GM12865 (cell line): ENCODE data around the gene DEFB131B.
"Not testable (repeated sequence)": the region's sequence is repeated elsewhere in the genome, so short reads cannot be mapped to it uniquely, and the experiment has no call there.

Experiments used
- DNase-seq: peaks from one replicate; pipeline ENCODE4 v3.0.0; 2010; ENCODE audit warnings: low read depth
- H3K4me3 ChIP-seq: 2 replicates; pipeline ENCODE4 v1.5.1; 2011; ENCODE audit warnings: mild to moderate bottlenecking, low read depth, low read length, control low read depth
- TF ChIP-seq, protein P1 (sequence below): IDR thresholded peaks from 2 replicates; pipeline ENCODE4 v1.5.1; 2011; ENCODE audit warnings: low read length, control low read depth, low read depth, inconsistent platforms; ENCODE audit not compliant: insufficient read depth; ENCODE audit errors: missing control alignments

The DEFB131B gene, protein sequence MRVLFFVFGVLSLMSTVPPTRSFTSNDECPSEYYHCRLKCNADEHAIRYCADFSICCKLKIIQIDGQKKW

GRCh38 chr11:71878059-71878458 is at the start of gene DEFB131B:
Gene DEFB131B, plus strand, starts transcription at chr11:71878453. Its CDS starts 0 bp downstream, at chr11:71878453.
- not testable (repeated sequence) for DNase-seq, H3K4me3 ChIP-seq

DNA sequence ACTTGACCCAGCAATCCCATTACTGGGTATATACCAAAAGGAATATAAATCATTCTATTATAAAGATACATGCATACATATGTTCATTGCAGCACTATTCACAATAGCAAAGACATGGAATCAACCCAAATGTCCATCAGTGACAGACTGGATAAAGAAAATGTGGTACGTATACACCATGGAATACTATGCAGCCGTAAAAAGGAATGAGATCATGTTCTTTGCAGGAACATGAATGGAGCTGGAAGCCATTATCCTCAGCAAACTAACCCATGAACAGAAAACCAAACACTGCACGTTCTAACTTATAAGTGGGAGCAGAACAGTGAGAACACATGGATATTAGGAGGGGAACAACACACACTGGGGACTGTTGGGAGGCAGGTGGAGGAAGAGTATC is 49.0 kb upstream of the DEFB131B start:
- DNase-seq, H3K4me3 ChIP-seq: not testable (repeated sequence)

GRCh38 chr11:71829686-71830085 is 48.6 kb upstream of the DEFB131B start:
- peak; percentile 59 for DNase-seq
- H3K4me3 ChIP-seq, result not testable (repeated sequence)

- DNase-seq, H3K4me3 ChIP-seq: not testable (repeated sequence)
Measured at GRCh38 chr11:71832811-71833210, 45.4 kb upstream of the DEFB131B start, which contains the start of gene DEFB108B. Gene DEFB108B, plus strand, starts transcription at chr11:71833200. Its CDS starts 0 bp downstream, at chr11:71833200.

GRCh38 chr11:71842720-71843119 is 35.5 kb upstream of the DEFB131B start:
- not testable (repeated sequence) for H3K4me3 ChIP-seq, DNase-seq

- H3K4me3 ChIP-seq, DNase-seq: not testable (repeated sequence)
Measured at GRCh38 chr11:71843355-71843754, 34.9 kb upstream of the DEFB131B start.

DNA sequence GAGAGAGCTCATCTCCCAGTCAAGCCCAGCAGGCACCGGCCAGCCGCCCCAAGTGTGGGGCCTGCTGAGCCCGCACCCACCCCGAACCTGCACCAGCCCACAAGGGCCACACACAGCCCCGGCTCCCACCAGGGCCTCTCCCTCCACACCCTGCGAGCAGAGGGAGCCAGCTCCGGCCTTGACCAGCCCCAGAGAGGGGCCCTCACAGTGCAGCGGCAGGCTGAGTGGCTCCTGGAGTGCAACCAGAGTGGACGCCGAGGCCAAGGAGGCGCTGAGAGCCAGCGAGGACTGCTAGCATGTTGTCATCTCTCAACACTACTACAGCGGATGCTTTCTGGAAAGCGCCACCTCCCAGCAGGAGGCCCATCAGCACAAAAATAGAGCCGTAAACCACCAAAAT is 34.4 kb upstream of the DEFB131B start:
- TF ChIP-seq, protein P1, sequence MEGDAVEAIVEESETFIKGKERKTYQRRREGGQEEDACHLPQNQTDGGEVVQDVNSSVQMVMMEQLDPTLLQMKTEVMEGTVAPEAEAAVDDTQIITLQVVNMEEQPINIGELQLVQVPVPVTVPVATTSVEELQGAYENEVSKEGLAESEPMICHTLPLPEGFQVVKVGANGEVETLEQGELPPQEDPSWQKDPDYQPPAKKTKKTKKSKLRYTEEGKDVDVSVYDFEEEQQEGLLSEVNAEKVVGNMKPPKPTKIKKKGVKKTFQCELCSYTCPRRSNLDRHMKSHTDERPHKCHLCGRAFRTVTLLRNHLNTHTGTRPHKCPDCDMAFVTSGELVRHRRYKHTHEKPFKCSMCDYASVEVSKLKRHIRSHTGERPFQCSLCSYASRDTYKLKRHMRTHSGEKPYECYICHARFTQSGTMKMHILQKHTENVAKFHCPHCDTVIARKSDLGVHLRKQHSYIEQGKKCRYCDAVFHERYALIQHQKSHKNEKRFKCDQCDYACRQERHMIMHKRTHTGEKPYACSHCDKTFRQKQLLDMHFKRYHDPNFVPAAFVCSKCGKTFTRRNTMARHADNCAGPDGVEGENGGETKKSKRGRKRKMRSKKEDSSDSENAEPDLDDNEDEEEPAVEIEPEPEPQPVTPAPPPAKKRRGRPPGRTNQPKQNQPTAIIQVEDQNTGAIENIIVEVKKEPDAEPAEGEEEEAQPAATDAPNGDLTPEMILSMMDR, result no peak
- no peak for DNase-seq
- H3K4me3 ChIP-seq, result no peak overlapping the region

- H3K4me3 ChIP-seq, DNase-seq: not testable (repeated sequence)
Measured at GRCh38 chr11:71853895-71854294, 24.4 kb upstream of the DEFB131B start.

GRCh38 chr11:71855880-71856279 is 22.4 kb upstream of the DEFB131B start:
- not testable (repeated sequence) for DNase-seq, H3K4me3 ChIP-seq

DNA sequence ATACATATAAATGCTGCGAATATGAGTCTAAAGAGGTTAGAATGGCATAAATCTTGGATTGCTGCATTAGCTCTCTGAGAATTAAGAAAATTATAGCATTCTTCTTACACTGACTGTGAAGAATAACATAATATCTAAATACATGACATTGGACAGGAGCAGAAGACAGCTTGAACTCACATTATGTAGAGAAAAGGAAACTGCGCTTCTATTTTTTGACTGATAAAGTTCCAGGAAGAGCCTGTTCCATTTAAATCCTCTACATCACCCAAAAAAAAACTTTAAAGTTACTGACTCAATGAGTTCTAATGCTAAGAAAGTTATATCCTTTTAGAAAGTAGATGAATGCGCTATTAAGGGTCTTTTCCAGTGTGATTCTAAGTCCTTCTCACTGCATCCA is 17.4 kb upstream of the DEFB131B start:
- H3K4me3 ChIP-seq, DNase-seq: not testable (repeated sequence)

DNA sequence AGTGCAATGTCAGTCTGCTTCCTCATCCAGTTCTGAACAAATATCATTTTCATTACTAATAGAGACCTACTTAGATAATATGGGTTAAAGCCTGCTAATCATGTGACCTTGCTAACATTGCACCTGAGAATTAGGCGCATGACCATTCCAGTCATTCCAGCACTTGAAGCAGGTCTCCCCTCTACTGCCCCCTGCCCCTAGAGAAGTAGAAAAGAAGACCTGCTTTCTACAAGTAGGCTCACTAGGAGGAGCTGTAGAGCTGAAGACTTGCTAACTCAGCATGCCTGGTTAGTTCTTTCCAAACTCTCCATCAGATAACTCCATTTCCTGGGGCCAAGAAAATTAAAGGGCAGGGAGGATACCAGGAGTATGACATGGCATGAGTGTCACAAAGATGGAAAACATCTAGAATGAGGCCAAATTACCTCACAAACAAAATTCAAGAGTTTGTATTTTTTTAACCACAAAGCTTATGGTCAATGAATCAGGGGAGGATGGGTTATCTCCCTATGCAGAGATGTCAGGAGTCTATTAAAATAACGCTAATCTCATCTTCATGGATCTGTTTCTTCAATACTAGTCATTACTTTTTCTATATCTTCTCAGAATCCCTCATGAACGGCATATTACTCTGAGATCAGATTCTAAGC is 14.2 kb upstream of the DEFB131B start:
- DNase-seq, result peak; percentile 73
- TF ChIP-seq, protein P1, result peak; percentile 64

DNA sequence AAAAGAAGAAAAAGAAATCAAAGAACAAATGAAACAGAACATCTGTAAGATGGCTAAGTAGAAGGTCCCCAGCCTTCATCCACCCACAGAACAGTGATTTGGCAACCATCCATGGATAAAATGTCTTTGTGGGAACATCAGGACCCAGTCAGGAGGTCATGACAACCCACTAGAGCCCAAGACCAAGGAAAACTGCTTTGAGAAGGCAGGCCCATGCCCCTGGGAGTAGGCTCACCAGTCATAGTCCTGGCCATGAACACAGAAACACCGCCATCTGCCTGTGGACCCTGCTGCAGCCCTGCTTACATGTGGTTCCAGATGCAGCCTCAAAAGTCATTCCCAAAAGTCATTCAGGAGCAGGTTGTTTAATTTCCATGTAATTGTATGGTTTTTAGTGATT is 11.0 kb upstream of the DEFB131B start:
- DNase-seq, H3K4me3 ChIP-seq: not testable (repeated sequence)

More for the DNA sequence above, 14.2 kb upstream of the DEFB131B start:
- H3K4me3 ChIP-seq, result not testable (repeated sequence)

GRCh38 chr11:71869931-71870330 is 8.3 kb upstream of the DEFB131B start:
- H3K4me3 ChIP-seq, result not testable (repeated sequence)
- DNase-seq, result peak; percentile 40

GRCh38 chr11:71870661-71871060 is 7.6 kb upstream of the DEFB131B start:
- not testable (repeated sequence) for H3K4me3 ChIP-seq, DNase-seq

- H3K4me3 ChIP-seq, DNase-seq: not testable (repeated sequence)
Measured at GRCh38 chr11:71876262-71876661, 2.0 kb upstream of the DEFB131B start.

- DNase-seq, H3K4me3 ChIP-seq: not testable (repeated sequence)
Measured at GRCh38 chr11:71885806-71886205, 7.6 kb downstream of the DEFB131B start.

- not testable (repeated sequence) for DNase-seq, H3K4me3 ChIP-seq
Measured at GRCh38 chr11:71888335-71889010, 10.2 kb downstream of the DEFB131B start.
